Measurements from ENCODE around the gene HUNK.

GRCh38 chr21:31897311-31897710 lies 24.5 kb downstream of the HUNK start:
- no peak for TF ChIP-seq CTCF (IDR thresholded peaks at IDR 0.05)
- no peak for TF ChIP-seq EP300 (IDR thresholded peaks at IDR 0.05)
- no peak for TF ChIP-seq POLR2AphosphoS5 (IDR thresholded peaks at IDR 0.05)
